ENCODE measurements around the gene CTNNAL1. TPM values are rescaled to one million over a fixed set of nuclear protein-coding genes. Genes with fewer than 3 reads are reported as not detected.

CTNNAL1 gene
- polyA plus RNA-seq, 1 donor from 2014 or later, result 24.7 TPM

GRCh38 chr9:109051733-109052132 lies 38.4 kb upstream of the CTNNAL1 start:
- Histone ChIP-seq H3K4me2 (ENCODE audit: low read length) (no peak overlapping the region), H3K27me3 (ENCODE audit: insufficient read depth, low read depth, low read length) (no peaks in the 10 kb centered on the region), H3F3A (ENCODE audit: insufficient read depth, low read length, poor library complexity, severe bottlenecking) (no peaks in the 10 kb centered on the region), H3K9me2 (ENCODE audit: insufficient read depth, low read length) (no peaks in the 10 kb centered on the region), H3K9ac (ENCODE audit: low read length) (no peak overlapping the region), H2AFZ (ENCODE audit: low read depth, low read length) (no peak overlapping the region), H3K36me3 (ENCODE audit: insufficient read depth, low read length) (peaks cover 9% of the 10 kb centered on the region), H4K20me1 (ENCODE audit: insufficient read depth) (no peaks in the 10 kb centered on the region), H3K27ac (ENCODE audit: low read length) (no peak overlapping the region), H3K79me2 (replicated peaks; ENCODE audit: insufficient read depth, low read length) (no peaks in the 10 kb centered on the region), H3K9me3 (ENCODE audit: low read length) (no peaks in the 10 kb centered on the region), H3K4me3 (ENCODE audit: low read length) (no peak overlapping the region)
- TF ChIP-seq CTCF (IDR thresholded peaks at IDR 0.05; ENCODE audit: poor library complexity, severe bottlenecking) (no peak), EP300 (conservative IDR thresholded peaks at IDR 0.05; ENCODE audit: poor library complexity, severe bottlenecking) (no peak), SMC3 (conservative IDR thresholded peaks at IDR 0.05; ENCODE audit: poor library complexity) (no peak), POLR2AphosphoS5 (IDR thresholded peaks at IDR 0.05) (no peak), EZH2 (IDR thresholded peaks at IDR 0.05; ENCODE audit: borderline replicate concordance, insufficient read depth, low read length, poor library complexity, severe bottlenecking) (no peak), TAF1 (IDR thresholded peaks at IDR 0.05; ENCODE audit: low read depth) (no peak), RAD21 (conservative IDR thresholded peaks at IDR 0.05) (no peak), MXI1 (conservative IDR thresholded peaks at IDR 0.05; ENCODE audit: poor library complexity, severe bottlenecking) (no peak), REST (IDR thresholded peaks at IDR 0.05; ENCODE audit: borderline replicate concordance) (no peak)

GRCh38 chr9:109050444-109050843 lies 37.1 kb upstream of the CTNNAL1 start:
- no peaks in the 10 kb centered on the region for H4K20me1 ChIP-seq (ENCODE audit: insufficient read depth)
- H3K9me2 ChIP-seq (ENCODE audit: insufficient read depth, low read length), result no peaks in the 10 kb centered on the region
- H3K27me3 ChIP-seq (ENCODE audit: insufficient read depth, low read depth, low read length), result no peaks in the 10 kb centered on the region
- TF ChIP-seq SMC3 (conservative IDR thresholded peaks at IDR 0.05; ENCODE audit: poor library complexity), result no peak
- TF ChIP-seq EP300 (conservative IDR thresholded peaks at IDR 0.05; ENCODE audit: poor library complexity, severe bottlenecking), result no peak
- no peak for TF ChIP-seq POLR2AphosphoS5 (IDR thresholded peaks at IDR 0.05)
- TF ChIP-seq TAF1 (IDR thresholded peaks at IDR 0.05; ENCODE audit: low read depth), result no peak
- TF ChIP-seq MXI1 (conservative IDR thresholded peaks at IDR 0.05; ENCODE audit: poor library complexity, severe bottlenecking), result no peak
- no peak for TF ChIP-seq EZH2 (IDR thresholded peaks at IDR 0.05; ENCODE audit: borderline replicate concordance, insufficient read depth, low read length, poor library complexity, severe bottlenecking)
- TF ChIP-seq REST (IDR thresholded peaks at IDR 0.05; ENCODE audit: borderline replicate concordance), result no peak
- TF ChIP-seq RAD21 (conservative IDR thresholded peaks at IDR 0.05), result no peak
- TF ChIP-seq CTCF (IDR thresholded peaks at IDR 0.05; ENCODE audit: poor library complexity, severe bottlenecking), result no peak
- H3F3A ChIP-seq (ENCODE audit: insufficient read depth, low read length, poor library complexity, severe bottlenecking), result no peaks in the 10 kb centered on the region
- H3K27ac ChIP-seq (ENCODE audit: low read length), result no peak overlapping the region
- no peak overlapping the region for H2AFZ ChIP-seq (ENCODE audit: low read depth, low read length)
- H3K36me3 ChIP-seq (ENCODE audit: insufficient read depth, low read length), result peaks cover 9% of the 10 kb centered on the region
- H3K4me2 ChIP-seq (ENCODE audit: low read length), result no peak overlapping the region
- H3K79me2 ChIP-seq (replicated peaks; ENCODE audit: insufficient read depth, low read length), result no peaks in the 10 kb centered on the region
- H3K9ac ChIP-seq (ENCODE audit: low read length), result no peak overlapping the region
- H3K4me3 ChIP-seq (ENCODE audit: low read length), result no peak overlapping the region
- no peaks in the 10 kb centered on the region for H3K9me3 ChIP-seq (ENCODE audit: low read length)
